ENCODE results near the gene PSMG1.
A peak's percentile ranks its signal among the peaks of the same experiment; 100 is the strongest.
"Not testable (repeated sequence)": the region's sequence is repeated elsewhere in the genome, so short reads cannot be mapped to it uniquely, and the experiment has no call there.

The PSMG1 gene

GRCh38 chr21:39156024-39156423 lies 27.2 kb downstream of the PSMG1 start:
- DNase-seq (ENCODE audit: low read depth) = no peak

- DNase-seq (ENCODE audit: low read depth) = no peak
Observed at GRCh38 chr21:39155578-39155977, 27.7 kb downstream of the PSMG1 start.

GRCh38 chr21:39153842-39154241 lies 29.4 kb downstream of the PSMG1 start:
- DNase-seq (ENCODE audit: low read depth) = no peak

- DNase-seq (ENCODE audit: low read depth) = no peak
Observed at GRCh38 chr21:39153373-39153772, 29.9 kb downstream of the PSMG1 start.

GRCh38 chr21:39152271-39152670 lies 31.0 kb downstream of the PSMG1 start:
- DNase-seq (ENCODE audit: low read depth) = no peak

GRCh38 chr21:39150877-39151276 lies 32.4 kb downstream of the PSMG1 start:
- no peak for DNase-seq (ENCODE audit: low read depth)

- no peak for DNase-seq (ENCODE audit: low read depth)
Observed at GRCh38 chr21:39150316-39150715, 32.9 kb downstream of the PSMG1 start.

- no peak for DNase-seq (ENCODE audit: low read depth)
Observed at GRCh38 chr21:39149882-39150281, 33.4 kb downstream of the PSMG1 start.

GRCh38 chr21:39148975-39149374 lies 34.3 kb downstream of the PSMG1 start:
- no peak for DNase-seq (ENCODE audit: low read depth)

GRCh38 chr21:39144191-39144590 lies 39.1 kb downstream of the PSMG1 start:
- no peak for DNase-seq (ENCODE audit: low read depth)

GRCh38 chr21:39142972-39143371 lies 40.3 kb downstream of the PSMG1 start:
- no peak for DNase-seq (ENCODE audit: low read depth)

- DNase-seq (ENCODE audit: low read depth) = no peak
Observed at GRCh38 chr21:39141502-39141901, 41.7 kb downstream of the PSMG1 start.

GRCh38 chr21:39137248-39138178 lies 45.7 kb downstream of the PSMG1 start:
- DNase-seq (ENCODE audit: low read depth) = no peak

- no peak for DNase-seq (ENCODE audit: low read depth)
Observed at GRCh38 chr21:39136711-39137110, 46.5 kb downstream of the PSMG1 start.

- DNase-seq (ENCODE audit: low read depth) = not testable (repeated sequence)
Observed at GRCh38 chr21:39136138-39136537, 47.1 kb downstream of the PSMG1 start.

GRCh38 chr21:39134288-39134810 lies 48.9 kb downstream of the PSMG1 start:
- no peak for DNase-seq (ENCODE audit: low read depth)

GRCh38 chr21:39132248-39132647 lies 51.0 kb downstream of the PSMG1 start:
- DNase-seq (ENCODE audit: low read depth) = no peak

- DNase-seq (ENCODE audit: low read depth) = no peak
Observed at GRCh38 chr21:39131791-39132190, 51.5 kb downstream of the PSMG1 start.

GRCh38 chr21:39127506-39127905 lies 55.7 kb downstream of the PSMG1 start:
- no peak for DNase-seq (ENCODE audit: low read depth)

- DNase-seq (ENCODE audit: low read depth) = no peak
Observed at GRCh38 chr21:39126486-39126806, 56.8 kb downstream of the PSMG1 start.

GRCh38 chr21:39125752-39126485 lies 57.3 kb downstream of the PSMG1 start:
- peak; percentile 26 for DNase-seq (ENCODE audit: low read depth)

All from HS-5 (cell line).